Endothelial cell of umbilical vein (primary cell): Measurements from ENCODE around the gene KLF16. TPM values are rescaled to one million over a fixed set of nuclear protein-coding genes. Genes with fewer than 3 reads are reported as not detected.

Source experiments
- BruUV-seq: library from RNA; stranded (reverse); fragments of 400-500 nt; replicated peaks from 2 replicates; lab custom pipeline; 2021; lab: Mats Ljungman, UMichigan
- CTCF ChIA-PET: fragments of 300-600, 350-600 bp; sonication (Branson Sonifier 250); formaldehyde crosslinking; loops from one replicate; lab custom pipeline; 2021; ENCODE audit warnings: antibody characterized with exemption, inconsistent platforms; lab: Charles Lee
- POLR2A ChIA-PET: fragments of 300-600, 350-600 bp; sonication (Branson Sonifier 250); formaldehyde crosslinking; loops from one replicate; lab custom pipeline; 2021; ENCODE audit warnings: antibody characterized with exemption, inconsistent platforms; lab: Charles Lee
- DNase-seq: peaks from one replicate; pipeline ENCODE4 v3.0.0-alpha.2; 2011; ENCODE audit warnings: low read depth, low spot score
- FAIRE-seq: peaks from 2 replicates; lab custom pipeline; 2011; peaks lifted over from hg19 to GRCh38; lab: Jason Lieb, UNC
- H2AFZ ChIP-seq: 2 replicates; pipeline ENCODE4 v1.6.0; 2012; ENCODE audit warnings: low read depth, low read length, control low read depth, inconsistent platforms
- H3K27ac ChIP-seq: 2 replicates; pipeline ENCODE4 v1.5.1; 2011; ENCODE audit warnings: low read depth, mild to moderate bottlenecking, control low read depth, low read length, moderate library complexity; ENCODE audit not compliant: insufficient read depth
- H3K27me3 ChIP-seq, 2 experiments: 2 replicates each; pipeline versions ENCODE4 v1.6.0 to v1.6.1; 2011; ENCODE audit warnings: low read length in 2 of 2, mixed read lengths in 1 of 2; ENCODE audit not compliant: control insufficient read depth in 2 of 2, insufficient read depth in 2 of 2
- H3K36me3 ChIP-seq, 2 experiments: 2 replicates in 1 of 2; 3 replicates in 1 of 2; pipeline ENCODE4 v1.5.1; 2011; ENCODE audit warnings: low read length in 2 of 2, mild to moderate bottlenecking in 1 of 2, moderate library complexity in 1 of 2; ENCODE audit not compliant: control insufficient read depth in 2 of 2, insufficient read depth in 2 of 2; ENCODE audit errors: extremely low read depth in 1 of 2
- H3K4me1 ChIP-seq: 3 replicates; pipeline ENCODE4 v1.5.1; 2011; ENCODE audit warnings: mild to moderate bottlenecking, low read length; ENCODE audit not compliant: control insufficient read depth, insufficient read depth; ENCODE audit errors: extremely low read depth
- H3K4me2 ChIP-seq: 2 replicates; pipeline ENCODE4 v1.6.1; 2011; ENCODE audit warnings: low read length, control low read depth, mixed read lengths; ENCODE audit not compliant: insufficient read depth
- H3K4me3 ChIP-seq, 3 experiments: fragments of 200-600 bp in 1 of 3; sonication (generic), shearing (Covaris generic) in 1 of 3; replicated peaks in 1 of 3; 2 replicates each; pipeline ENCODE4 v1.5.1; 2011 to 2016; ENCODE audit warnings: control low read depth in 3 of 3, low read length in 3 of 3, mild to moderate bottlenecking in 2 of 3, inconsistent platforms in 1 of 3, low read depth in 1 of 3, moderate library complexity in 1 of 3; ENCODE audit not compliant: insufficient read depth in 1 of 3
- H3K79me2 ChIP-seq: 2 replicates; pipeline ENCODE4 v1.6.0; 2012; ENCODE audit warnings: low read length, inconsistent platforms; ENCODE audit not compliant: control insufficient read depth, insufficient read depth
- H3K9ac ChIP-seq: replicated peaks from 2 replicates; pipeline ENCODE3; 2011; ENCODE audit warnings: low read length, control low read depth; ENCODE audit not compliant: insufficient read depth; ENCODE audit errors: extremely low read depth
- H3K9me1 ChIP-seq: replicated peaks from 3 replicates; pipeline ENCODE4 v1.6.0; 2011; ENCODE audit warnings: mild to moderate bottlenecking, low read length; ENCODE audit not compliant: control insufficient read depth, insufficient read depth; ENCODE audit errors: extremely low read depth
- H3K9me3 ChIP-seq: replicated peaks from 2 replicates; pipeline ENCODE4 v1.5.1; 2012; ENCODE audit warnings: low read length, inconsistent platforms; ENCODE audit not compliant: control insufficient read depth, insufficient read depth
- H4K20me1 ChIP-seq: replicated peaks from 2 replicates; pipeline ENCODE3; 2011; ENCODE audit warnings: mild to moderate bottlenecking, low read length; ENCODE audit not compliant: control insufficient read depth, insufficient read depth; ENCODE audit errors: extremely low read depth
- CTCF ChIP-seq, 2 donors: IDR thresholded peaks; 1 replicate in 1 of 2; 2 replicates in 1 of 2; pipeline ENCODE4 v1.5.1; 2011; ENCODE audit warnings: low read length in 2 of 2, mild to moderate bottlenecking in 2 of 2, moderate library complexity in 2 of 2, control low read depth in 1 of 2, inconsistent platforms in 1 of 2, low read depth in 1 of 2; ENCODE audit not compliant: insufficient read depth in 1 of 2; ENCODE audit errors: extremely low read depth in 1 of 2
- EZH2 ChIP-seq: IDR thresholded peaks from 2 replicates; pipeline ENCODE4 v1.6.1; 2012; ENCODE audit warnings: borderline replicate concordance, low read depth, mild to moderate bottlenecking, moderate library complexity, low read length, inconsistent platforms; ENCODE audit not compliant: severe bottlenecking
- FOS ChIP-seq: IDR thresholded peaks from 2 replicates; pipeline ENCODE4 v1.6.1; 2011; ENCODE audit warnings: mild to moderate bottlenecking, low read length, moderate library complexity, borderline replicate concordance; ENCODE audit not compliant: insufficient read depth
- GATA2 ChIP-seq: IDR thresholded peaks from 2 replicates; pipeline ENCODE4 v1.7.0; 2011; ENCODE audit warnings: low read depth, mild to moderate bottlenecking, moderate library complexity, mixed read lengths, low read length; ENCODE audit not compliant: insufficient read length, insufficient read depth
- JUN ChIP-seq: IDR thresholded peaks from 2 replicates; pipeline ENCODE4 v1.6.1; 2011; ENCODE audit warnings: borderline replicate concordance, low read depth; ENCODE audit not compliant: insufficient read length, insufficient read depth
- MAX ChIP-seq: IDR thresholded peaks from 2 replicates; pipeline ENCODE4 v1.6.1; 2011; ENCODE audit not compliant: insufficient read depth, insufficient read length
- MYC ChIP-seq: IDR thresholded peaks from one replicate; pipeline ENCODE4 v1.6.1; 2011; ENCODE audit warnings: mild to moderate bottlenecking, low read depth, low read length
- POLR2A ChIP-seq: IDR thresholded peaks from 2 replicates; pipeline ENCODE4 v1.6.1; 2012; ENCODE audit warnings: low read depth, mild to moderate bottlenecking, control low read depth, low read length
- POLR2AphosphoS5 ChIP-seq: IDR thresholded peaks from 2 replicates; pipeline ENCODE4 v1.6.1; 2012; ENCODE audit warnings: low read depth, mild to moderate bottlenecking, control low read depth, low read length, moderate library complexity; ENCODE audit not compliant: insufficient read depth
- dilution Hi-C: fragments of 300-500 bp; cut with MboI; formaldehyde crosslinking; loops from one replicate; pipeline ENCODE4 v1.15.0; 2019; ENCODE audit warnings: low sequenced_read_pairs; ENCODE audit not compliant: extremely low pct_ligation_motif_present
- intact Hi-C: fragments of 100-400 bp; cut with micrococcal nuclease; formaldehyde crosslinking; loops from one replicate; pipeline ENCODE4 v1.10.0; 2022
- polyA plus RNA-seq, 4 experiments: library from polyadenylated mRNA; depleted of rRNA in 3 of 4; stranded (reverse) in 3 of 4; unstranded in 1 of 4; fragments of >200 nt; gene quantifications; 2 replicates each; pipeline versions ENCODE4 v1.2.1 to v1.2.3, GENCODE V29; 2011 to 2012; ENCODE audit warnings: missing spikeins in 1 of 4
- total RNA-seq: library from RNA; stranded (reverse); gene quantifications from 2 replicates; pipeline ENCODE4 v1.2.3, GENCODE V29; 2021

The KLF16 gene
- total and polyA plus RNA-seq, 2 donors (not counting 3 experiments of a cell fraction or from before 2014, with no cell fraction given): 11.6 to 36.6 TPM

DNA sequence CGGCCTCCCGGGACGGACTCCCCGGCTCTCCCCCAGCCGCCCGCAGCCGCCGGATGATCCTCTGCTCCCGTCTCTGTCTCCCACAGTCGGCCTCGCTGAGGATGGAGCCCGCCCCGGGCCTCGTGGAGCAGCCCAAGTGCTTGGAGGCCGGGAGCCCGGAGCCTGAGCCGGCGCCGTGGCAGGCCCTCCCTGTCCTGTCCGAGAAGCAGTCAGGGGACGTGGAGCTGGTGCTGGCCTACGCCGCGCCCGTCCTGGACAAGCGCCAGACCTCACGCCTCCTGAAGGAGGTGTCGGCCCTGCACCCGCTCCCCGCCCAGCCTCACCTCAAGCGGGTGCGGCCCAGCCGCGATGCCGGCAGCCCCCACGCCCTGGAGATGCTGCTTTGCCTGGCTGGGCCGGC is 48.6 kb upstream of the KLF16 start:
- dilution Hi-C loops: no loop called here
- Histone ChIP-seq H4K20me1 (no peaks in the 10 kb centered on the region), H3K9me3 (no peaks in the 10 kb centered on the region), H3K27ac (no peak overlapping the region), H3K36me3 (peaks cover 0 to 13% of the 10 kb centered on the region in 2 experiments), H2AFZ (no peak overlapping the region), H3K4me1 (no peaks in the 10 kb centered on the region), H3K9ac (no peak overlapping the region), H3K9me1 (no peaks in the 10 kb centered on the region), H3K79me2 (peaks cover 49% of the 10 kb centered on the region), H3K4me2 (no peak overlapping the region), H3K27me3 (no peaks in the 10 kb centered on the region), H3K4me3 (no peak overlapping the region)
- no peak for FAIRE-seq
- TF ChIP-seq CTCF (IDR thresholded peaks at IDR 0.05; ENCODE audit: extremely low read depth in 1 of 2, insufficient read depth in 1 of 2, low read depth in 1 of 2, low read length in 2 of 2): no peak
- no peak for TF ChIP-seq JUN
- ChIA-PET POLR2A (no interaction called here), CTCF (no interaction called here)
- intact Hi-C loops: no loop called here
- BruUV-seq: no TSS peak
- no peak for DNase-seq

DNA sequence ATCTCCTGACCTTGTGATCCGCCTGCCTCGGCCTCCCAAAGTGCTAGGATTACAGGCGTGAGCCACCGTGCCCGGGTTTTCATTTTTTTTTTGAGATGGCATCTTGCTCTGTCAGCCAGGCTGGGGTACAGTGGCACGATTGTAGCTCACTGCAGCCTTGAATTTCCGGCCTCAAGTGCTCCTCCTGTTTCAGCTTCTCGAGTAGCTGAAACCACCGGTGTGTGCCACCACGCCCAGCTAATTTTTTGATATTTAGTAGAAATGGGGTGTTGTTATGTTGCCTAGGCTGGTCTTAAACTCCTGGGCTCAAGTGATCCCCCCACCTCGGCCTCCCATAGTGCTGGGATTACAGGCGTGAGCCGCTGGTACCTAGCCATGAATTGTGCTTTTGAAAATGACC is 47.7 kb upstream of the KLF16 start:
- Histone ChIP-seq H2AFZ (no peak overlapping the region), H3K4me2 (no peak overlapping the region), H3K9me3 (no peaks in the 10 kb centered on the region), H4K20me1 (no peaks in the 10 kb centered on the region), H3K27me3 (no peaks in the 10 kb centered on the region), H3K27ac (no peak overlapping the region), H3K36me3 (peaks cover 0 to 13% of the 10 kb centered on the region in 2 experiments), H3K9me1 (no peaks in the 10 kb centered on the region), H3K4me1 (no peaks in the 10 kb centered on the region), H3K9ac (no peak overlapping the region), H3K79me2 (peaks cover 55% of the 10 kb centered on the region), H3K4me3 (no peak overlapping the region)
- intact Hi-C loops: no loop called here
- ChIA-PET CTCF (interaction anchor here (0.6 to 0.7 kb wide), 2 partner anchors 13 kb away, joined by 3 read pairs; no protein-coding TSS in a partner anchor), POLR2A (no interaction called here)
- no peak for TF ChIP-seq POLR2AphosphoS5
- no peak for TF ChIP-seq FOS
- TF ChIP-seq EZH2: no peak
- no peak for TF ChIP-seq MYC
- no peak for TF ChIP-seq GATA2
- TF ChIP-seq MAX: no peak
- no peak for TF ChIP-seq CTCF (IDR thresholded peaks at IDR 0.05; ENCODE audit: extremely low read depth in 1 of 2, insufficient read depth in 1 of 2, low read depth in 1 of 2, low read length in 2 of 2)
- TF ChIP-seq JUN: no peak
- no peak for TF ChIP-seq POLR2A
- no TSS peak for BruUV-seq
- FAIRE-seq: peak; percentile 55
- DNase-seq: no peak
- dilution Hi-C loops: no loop called here
